Fibroblast of lung (primary cell): ENCODE results near the gene OSBPL1A. TPM values are rescaled to one million over a fixed set of nuclear protein-coding genes. Genes with fewer than 3 reads are reported as not detected.
"Not testable (repeated sequence)": the region's sequence is repeated elsewhere in the genome, so short reads cannot be mapped to it uniquely, and the experiment has no call there.

Experiments
- DNase-seq, 2 donors: peaks; one replicate each; pipeline versions ENCODE4 v3.0.0 to v3.0.0-alpha.2; 2010; ENCODE audit warnings: low read depth in 2 of 2
- H2AFZ ChIP-seq: 2 replicates; pipeline ENCODE4 v1.5.1; 2012; ENCODE audit warnings: low read length, control low read depth, inconsistent platforms
- H3K27ac ChIP-seq: 2 replicates; pipeline ENCODE4 v1.5.1; 2011; ENCODE audit warnings: low read length, control low read depth; ENCODE audit not compliant: insufficient read depth
- H3K27me3 ChIP-seq: 2 replicates; pipeline ENCODE4 v1.5.1; 2011; ENCODE audit warnings: mild to moderate bottlenecking, low read length; ENCODE audit not compliant: control insufficient read depth, insufficient read depth
- H3K36me3 ChIP-seq: 2 replicates; pipeline ENCODE4 v1.5.1; 2011; ENCODE audit warnings: low read length; ENCODE audit not compliant: control insufficient read depth, insufficient read depth
- H3K4me1 ChIP-seq: 2 replicates; pipeline ENCODE4 v1.5.1; 2011; ENCODE audit warnings: low read length; ENCODE audit not compliant: control insufficient read depth, insufficient read depth; ENCODE audit errors: extremely low read depth
- H3K4me2 ChIP-seq: 2 replicates; pipeline ENCODE4 v1.5.1; 2011; ENCODE audit warnings: low read length, control low read depth; ENCODE audit not compliant: insufficient read depth; ENCODE audit errors: extremely low read depth
- H3K4me3 ChIP-seq, 4 experiments: fragments of 200-600 bp in 1 of 4; sonication (generic) in 1 of 4; replicated peaks in 1 of 4; 2 replicates each; pipeline ENCODE4 v1.5.1; 2011 to 2016; ENCODE audit warnings: low read length in 4 of 4, low read depth in 3 of 4, mild to moderate bottlenecking in 3 of 4, control low read depth in 2 of 4, inconsistent platforms in 1 of 4, mixed read lengths in 1 of 4; ENCODE audit not compliant: insufficient read depth in 1 of 4; ENCODE audit errors: control extremely low read depth in 1 of 4
- H3K79me2 ChIP-seq: 2 replicates; pipeline ENCODE4 v1.5.1; 2012; ENCODE audit warnings: mild to moderate bottlenecking, low read length, inconsistent platforms; ENCODE audit not compliant: control insufficient read depth, insufficient read depth
- H3K9ac ChIP-seq: 2 replicates; pipeline ENCODE4 v1.5.1; 2011; ENCODE audit warnings: mild to moderate bottlenecking, low read length, control low read depth; ENCODE audit not compliant: insufficient read depth
- H3K9me3 ChIP-seq: 2 replicates; pipeline ENCODE4 v1.5.1; 2012; ENCODE audit warnings: low read depth, low read length; ENCODE audit not compliant: control insufficient read depth, insufficient read depth
- H4K20me1 ChIP-seq: 2 replicates; pipeline ENCODE4 v1.5.1; 2011; ENCODE audit warnings: low read length; ENCODE audit not compliant: control insufficient read depth, insufficient read depth; ENCODE audit errors: extremely low read depth
- EZH2 ChIP-seq: IDR thresholded peaks from 2 replicates; pipeline ENCODE4 v1.5.1; 2012; ENCODE audit warnings: low read length, control low read depth, mild to moderate bottlenecking; ENCODE audit errors: missing control alignments
- polyA plus RNA-seq, 2 donors: library from polyadenylated mRNA; depleted of rRNA in 1 of 2; stranded (reverse) in 1 of 2; unstranded in 1 of 2; fragments of >200 nt; gene quantifications; 2 replicates each; pipeline ENCODE4 v1.2.1, GENCODE V29; 2011 to 2012; ENCODE audit warnings: missing spikeins in 1 of 2
- total RNA-seq: library from RNA; depleted of rRNA; stranded (reverse); fragments of >200 nt; gene quantifications from 2 replicates; pipeline ENCODE4 v1.2.1, GENCODE V29; 2014
- TF ChIP-seq, protein P1 (sequence below), 2 donors: IDR thresholded peaks in 1 of 2; conservative IDR thresholded peaks in 1 of 2; 1 replicate in 1 of 2; 2 replicates in 1 of 2; pipeline ENCODE4 v1.5.1; 2011 to 2012; ENCODE audit warnings: low read length in 2 of 2, control low read depth in 1 of 2, inconsistent platforms in 1 of 2, low read depth in 1 of 2, mild to moderate bottlenecking in 1 of 2

OSBPL1A gene
- total and polyA plus RNA-seq, 2 donors (not counting 1 experiment from before 2014, with no cell fraction given) = 67.5 to 73.3 TPM

GRCh38 chr18:24381126-24381525, 16.5 kb downstream of the OSBPL1A start:
- no peaks in the 10 kb centered on the region for H3K4me1 ChIP-seq
- H3K4me3 ChIP-seq = no peak overlapping the region
- no peaks in the 10 kb centered on the region for H3K36me3 ChIP-seq
- no peak overlapping the region for H2AFZ ChIP-seq
- no peak overlapping the region for H3K9ac ChIP-seq
- H3K27me3 ChIP-seq = no peaks in the 10 kb centered on the region
- no peak overlapping the region for H3K4me2 ChIP-seq
- TF ChIP-seq EZH2 = no peak
- TF ChIP-seq, protein P1, sequence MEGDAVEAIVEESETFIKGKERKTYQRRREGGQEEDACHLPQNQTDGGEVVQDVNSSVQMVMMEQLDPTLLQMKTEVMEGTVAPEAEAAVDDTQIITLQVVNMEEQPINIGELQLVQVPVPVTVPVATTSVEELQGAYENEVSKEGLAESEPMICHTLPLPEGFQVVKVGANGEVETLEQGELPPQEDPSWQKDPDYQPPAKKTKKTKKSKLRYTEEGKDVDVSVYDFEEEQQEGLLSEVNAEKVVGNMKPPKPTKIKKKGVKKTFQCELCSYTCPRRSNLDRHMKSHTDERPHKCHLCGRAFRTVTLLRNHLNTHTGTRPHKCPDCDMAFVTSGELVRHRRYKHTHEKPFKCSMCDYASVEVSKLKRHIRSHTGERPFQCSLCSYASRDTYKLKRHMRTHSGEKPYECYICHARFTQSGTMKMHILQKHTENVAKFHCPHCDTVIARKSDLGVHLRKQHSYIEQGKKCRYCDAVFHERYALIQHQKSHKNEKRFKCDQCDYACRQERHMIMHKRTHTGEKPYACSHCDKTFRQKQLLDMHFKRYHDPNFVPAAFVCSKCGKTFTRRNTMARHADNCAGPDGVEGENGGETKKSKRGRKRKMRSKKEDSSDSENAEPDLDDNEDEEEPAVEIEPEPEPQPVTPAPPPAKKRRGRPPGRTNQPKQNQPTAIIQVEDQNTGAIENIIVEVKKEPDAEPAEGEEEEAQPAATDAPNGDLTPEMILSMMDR (conservative IDR thresholded peaks at IDR 0.05 in 1 of 2, IDR thresholded peaks at IDR 0.05 in 1 of 2; ENCODE audit: low read depth in 1 of 2, low read length in 2 of 2) = no peak
- no peaks in the 10 kb centered on the region for H4K20me1 ChIP-seq
- no peak overlapping the region for H3K27ac ChIP-seq
- H3K9me3 ChIP-seq = no peaks in the 10 kb centered on the region
- no peaks in the 10 kb centered on the region for H3K79me2 ChIP-seq
- DNase-seq = no peak

DNA sequence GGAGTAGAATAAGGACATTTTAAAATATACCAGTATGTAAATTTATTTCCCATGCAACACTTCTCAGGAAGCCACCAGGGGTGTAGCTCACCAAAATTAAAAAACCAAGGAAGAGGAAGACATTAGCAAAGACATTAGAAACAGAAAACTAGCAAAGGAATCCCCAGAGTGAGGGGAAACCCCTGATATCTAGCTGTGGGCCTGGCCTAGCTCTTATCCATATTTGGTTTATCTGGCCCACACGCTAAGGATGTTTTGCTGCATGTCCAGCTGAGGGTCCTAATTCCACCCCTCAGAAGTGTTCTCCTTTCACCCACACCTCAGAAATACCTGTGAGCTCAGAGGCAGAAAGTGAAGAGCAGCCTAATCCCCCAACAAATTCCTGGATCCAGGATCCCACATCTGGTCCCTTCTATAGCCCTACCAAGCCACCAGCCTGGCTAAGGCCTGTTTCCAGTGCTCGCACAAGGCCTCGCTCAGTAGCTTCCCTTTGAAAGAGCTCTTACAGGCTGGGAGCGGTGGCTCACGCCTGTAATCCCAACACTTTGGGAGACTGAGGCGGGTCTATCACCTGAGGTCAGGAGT, 17.4 kb downstream of the OSBPL1A start:
- H3K9me3 ChIP-seq = no peaks in the 10 kb centered on the region
- no peak overlapping the region for H2AFZ ChIP-seq
- no peaks in the 10 kb centered on the region for H3K4me1 ChIP-seq
- H3K4me3 ChIP-seq = no peak overlapping the region
- TF ChIP-seq, protein P1 (conservative IDR thresholded peaks at IDR 0.05 in 1 of 2, IDR thresholded peaks at IDR 0.05 in 1 of 2; ENCODE audit: low read depth in 1 of 2, low read length in 2 of 2) = no peak
- TF ChIP-seq EZH2 = no peak
- DNase-seq = no peak
- no peaks in the 10 kb centered on the region for H3K36me3 ChIP-seq
- no peak overlapping the region for H3K9ac ChIP-seq
- no peak overlapping the region for H3K27ac ChIP-seq
- no peaks in the 10 kb centered on the region for H4K20me1 ChIP-seq
- no peak overlapping the region for H3K4me2 ChIP-seq
- no peaks in the 10 kb centered on the region for H3K27me3 ChIP-seq
- no peaks in the 10 kb centered on the region for H3K79me2 ChIP-seq

- Histone ChIP-seq H4K20me1 (no peaks in the 10 kb centered on the region), H3K9me3 (no peaks in the 10 kb centered on the region), H3K4me3 (no peak overlapping the region), H3K79me2 (no peaks in the 10 kb centered on the region), H3K4me2 (no peak overlapping the region), H3K9ac (no peak overlapping the region), H2AFZ (no peak overlapping the region), H3K36me3 (no peaks in the 10 kb centered on the region), H3K27ac (no peak overlapping the region), H3K27me3 (no peaks in the 10 kb centered on the region), H3K4me1 (no peaks in the 10 kb centered on the region)
- no peak for TF ChIP-seq EZH2
- TF ChIP-seq, protein P1 (conservative IDR thresholded peaks at IDR 0.05 in 1 of 2, IDR thresholded peaks at IDR 0.05 in 1 of 2; ENCODE audit: low read depth in 1 of 2, low read length in 2 of 2) = no peak
- no peak for DNase-seq
These were observed 19.0 kb downstream of the OSBPL1A start for GRCh38 chr18:24378598-24378997.

DNA sequence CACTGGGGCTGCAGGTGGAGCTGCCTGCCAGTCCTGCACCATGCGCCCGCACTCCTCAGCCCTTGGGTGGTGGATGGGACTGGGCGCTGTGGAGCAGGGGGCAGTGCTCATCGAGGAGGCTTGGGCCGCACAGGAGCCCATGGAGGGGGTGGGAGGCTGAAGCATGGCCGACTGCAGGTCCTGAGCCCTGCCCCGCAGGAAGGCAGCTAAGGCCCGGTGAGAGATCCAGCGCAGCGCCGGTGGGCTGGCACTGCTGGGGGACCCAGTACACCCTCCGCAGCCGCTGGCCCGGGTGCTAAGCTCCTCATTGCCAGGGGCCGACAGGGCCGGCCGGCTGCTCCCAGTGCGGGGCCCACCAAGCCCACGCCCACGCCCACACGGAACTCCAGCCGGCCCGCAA, 21.1 kb downstream of the OSBPL1A start:
- DNase-seq, H3K4me2 ChIP-seq, H3K9me3 ChIP-seq, H3K4me1 ChIP-seq, H4K20me1 ChIP-seq, H3K79me2 ChIP-seq, H3K27me3 ChIP-seq, H3K36me3 ChIP-seq, H3K9ac ChIP-seq, H2AFZ ChIP-seq, H3K27ac ChIP-seq, H3K4me3 ChIP-seq: not testable (repeated sequence)
